Frontal cortex (tissue), 4 donors: ENCODE data around the gene TMEM134. TPM values are rescaled to one million over a fixed set of nuclear protein-coding genes. Genes with fewer than 3 reads are reported as not detected.
A peak's percentile ranks its signal among the peaks of the same experiment; 100 is the strongest.
"Not testable (repeated sequence)": the region's sequence is repeated elsewhere in the genome, so short reads cannot be mapped to it uniquely, and the experiment has no call there.

Experiments used
- DNase-seq, 2 donors: peaks; one replicate each; pipeline ENCODE4 v3.0.0; 2012; ENCODE audit warnings: low spot score in 2 of 2
- FAIRE-seq: peaks from 2 replicates; lab custom pipeline; 2012; peaks lifted over from hg19 to GRCh38; lab: Jason Lieb, UNC
- total RNA-seq: library from RNA; depleted of rRNA; stranded (reverse); fragments of >200 nt; gene quantifications from one replicate; pipeline ENCODE4 v1.2.3, GENCODE V29; 2014
- donor health status: control.
- donor health status: control.
- donor health status: control.

The TMEM134 gene
- total RNA-seq, 1 donor from 2014 or later = 17.5 TPM

- FAIRE-seq = no peak
- DNase-seq = no peak
Observed at GRCh38 chr11:67489203-67489884, 20.3 kb upstream of the TMEM134 start.

GRCh38 chr11:67486481-67487195 lies 17.6 kb upstream of the TMEM134 start:
- no peak for DNase-seq
- FAIRE-seq = no peak

- DNase-seq, FAIRE-seq: not testable (repeated sequence)
Observed at GRCh38 chr11:67485873-67486361, 16.9 kb upstream of the TMEM134 start.

DNA sequence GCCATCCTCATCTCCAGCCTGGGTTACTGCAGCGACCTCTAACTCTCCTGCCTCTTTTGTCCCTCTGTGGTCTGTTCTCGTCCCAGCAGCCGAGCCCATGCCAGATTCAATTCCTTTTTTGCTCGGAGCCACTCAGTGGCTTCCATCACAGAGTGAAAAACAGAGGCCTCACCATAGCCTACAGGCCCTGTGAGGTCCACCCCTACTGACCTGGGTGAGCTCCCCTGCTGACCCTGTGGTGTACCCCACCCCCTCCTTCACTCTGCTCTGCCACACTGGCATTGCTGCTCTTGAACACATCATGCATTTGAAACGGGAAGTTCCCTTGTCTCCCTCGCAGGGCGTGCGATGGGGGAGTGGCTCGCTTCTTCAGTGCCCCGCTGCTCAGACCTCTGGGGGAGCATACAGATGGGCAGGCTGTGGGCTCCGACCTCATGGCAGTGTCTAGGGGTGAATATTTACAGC lies 15.8 kb upstream of the TMEM134 start:
- no peak for DNase-seq
- FAIRE-seq = no peak

DNA sequence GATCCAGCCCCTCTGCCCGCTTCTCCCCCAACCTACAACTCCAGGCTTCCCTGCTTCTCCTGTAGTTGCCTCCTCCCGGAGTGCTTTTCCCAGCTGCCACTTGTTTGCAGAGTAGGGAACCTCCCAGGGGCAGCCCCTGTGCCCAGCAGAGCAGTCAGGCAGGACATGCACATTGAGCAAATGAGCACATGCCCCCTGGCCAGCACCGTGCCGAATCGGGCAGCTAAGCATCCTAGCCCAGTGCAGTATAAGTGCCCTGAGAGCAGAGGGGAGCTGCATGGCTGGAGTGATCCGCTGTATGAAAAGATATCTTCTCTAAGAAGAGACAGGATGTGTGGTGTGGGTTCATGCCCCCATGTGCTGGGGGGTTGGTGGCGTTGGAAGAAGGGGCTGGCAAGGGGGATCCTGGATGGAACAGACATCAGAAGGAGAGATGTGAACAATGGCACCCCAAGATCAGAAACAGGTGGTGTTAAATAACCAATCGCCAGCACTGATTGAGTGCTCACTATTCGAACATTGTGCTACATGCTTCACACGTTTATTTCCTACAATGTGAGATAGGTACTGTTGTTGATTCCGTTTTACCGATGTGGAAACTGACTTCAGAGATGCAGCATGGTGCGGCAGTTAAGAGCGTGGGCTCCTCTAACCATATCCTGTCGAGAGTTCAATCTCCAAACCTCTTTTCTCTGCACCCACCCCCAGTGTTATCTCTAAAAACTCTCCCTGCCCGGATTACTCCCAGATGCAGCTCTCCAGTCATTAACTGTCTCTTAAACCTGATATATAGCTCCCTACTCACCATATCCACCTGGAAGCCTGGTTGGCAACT lies 15.0 kb upstream of the TMEM134 start:
- no peak for FAIRE-seq

GRCh38 chr11:67482827-67483798 lies 14.1 kb upstream of the TMEM134 start, which contains the start of gene AIP:
Gene AIP (plus strand): TSS chr11:67483026. CDS start chr11:67483159, 133 bp downstream.
- FAIRE-seq (no peak), DNase-seq (peak; percentile 95 to 97)

More for the DNA sequence above, 15.0 kb upstream of the TMEM134 start:
- DNase-seq = no peak

GRCh38 chr11:67482275-67482826 lies 13.3 kb upstream of the TMEM134 start:
- FAIRE-seq (no peak), DNase-seq (no peak)

DNA sequence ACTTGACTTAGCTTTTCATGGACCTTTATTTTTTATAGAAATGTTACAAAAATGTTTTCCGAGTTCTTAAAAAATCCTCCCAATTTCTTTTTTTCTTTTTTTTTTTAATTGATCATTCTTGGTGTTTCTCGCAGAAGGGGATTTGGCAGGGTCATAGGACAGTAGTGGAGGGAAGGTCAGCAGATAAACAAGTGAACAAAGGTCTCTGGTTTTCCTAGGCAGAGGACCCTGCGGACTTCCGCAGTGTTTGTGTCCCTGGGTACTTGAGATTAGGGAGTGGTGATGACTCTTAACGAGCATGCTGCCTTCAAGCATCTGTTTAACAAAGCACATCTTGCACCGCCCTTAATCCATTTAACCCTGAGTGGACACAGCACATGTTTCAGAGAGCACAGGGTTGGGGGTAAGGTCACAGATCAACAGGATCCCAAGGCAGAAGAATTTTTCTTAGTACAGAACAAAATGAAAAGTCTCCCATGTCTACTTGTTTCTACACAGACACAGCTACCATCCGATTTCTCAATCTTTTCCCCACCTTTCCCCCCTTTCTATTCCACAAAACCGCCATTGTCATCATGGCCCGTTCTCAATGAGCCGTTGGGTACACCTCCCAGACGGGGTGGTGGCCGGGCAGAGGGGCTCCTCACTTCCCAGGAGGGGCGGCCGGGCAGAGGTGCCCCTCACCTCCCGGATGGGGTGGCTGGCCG lies 8.4 kb upstream of the TMEM134 start:
- DNase-seq, FAIRE-seq: not testable (repeated sequence)

DNA sequence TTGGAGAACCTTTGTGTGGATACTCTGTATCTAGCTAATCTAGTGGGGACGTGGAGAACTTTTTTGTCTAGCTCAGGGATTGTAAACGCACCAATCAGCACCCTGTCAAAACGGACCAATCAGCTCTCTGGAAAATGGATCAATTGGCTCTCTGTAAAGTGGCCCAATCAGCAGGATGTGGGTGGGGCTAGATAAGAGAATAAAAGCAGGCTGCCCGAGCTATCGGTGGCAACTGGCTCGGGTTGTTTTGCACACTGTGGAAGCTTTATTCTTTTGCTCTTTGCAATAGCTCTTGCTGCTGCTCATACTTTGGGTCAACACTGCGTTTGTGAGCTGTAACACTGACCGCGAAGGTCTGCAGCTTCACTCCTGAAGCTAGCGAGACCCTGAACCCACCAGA lies 7.6 kb upstream of the TMEM134 start:
- not testable (repeated sequence) for FAIRE-seq, DNase-seq

DNA sequence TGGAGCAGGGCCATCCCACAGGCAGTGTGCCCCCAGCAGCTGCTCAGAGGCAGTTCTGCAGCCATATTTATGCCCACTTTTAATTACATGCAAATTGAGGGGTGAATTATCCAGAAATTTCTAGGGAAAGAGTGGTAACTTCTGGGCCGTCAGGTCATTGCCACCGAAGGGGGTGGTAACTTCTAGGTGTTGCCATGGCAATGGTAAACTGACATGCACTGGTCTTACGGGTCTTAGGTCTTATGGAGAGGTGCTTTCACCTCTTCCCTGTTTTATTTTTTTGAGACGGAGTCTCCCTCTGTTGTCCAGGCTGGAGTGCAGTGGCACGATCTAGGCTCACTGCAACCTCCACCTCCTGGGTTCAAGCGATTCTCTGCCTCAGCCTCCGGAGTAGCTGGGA lies 3.8 kb upstream of the TMEM134 start:
- no peak for DNase-seq
- FAIRE-seq = no peak

DNA sequence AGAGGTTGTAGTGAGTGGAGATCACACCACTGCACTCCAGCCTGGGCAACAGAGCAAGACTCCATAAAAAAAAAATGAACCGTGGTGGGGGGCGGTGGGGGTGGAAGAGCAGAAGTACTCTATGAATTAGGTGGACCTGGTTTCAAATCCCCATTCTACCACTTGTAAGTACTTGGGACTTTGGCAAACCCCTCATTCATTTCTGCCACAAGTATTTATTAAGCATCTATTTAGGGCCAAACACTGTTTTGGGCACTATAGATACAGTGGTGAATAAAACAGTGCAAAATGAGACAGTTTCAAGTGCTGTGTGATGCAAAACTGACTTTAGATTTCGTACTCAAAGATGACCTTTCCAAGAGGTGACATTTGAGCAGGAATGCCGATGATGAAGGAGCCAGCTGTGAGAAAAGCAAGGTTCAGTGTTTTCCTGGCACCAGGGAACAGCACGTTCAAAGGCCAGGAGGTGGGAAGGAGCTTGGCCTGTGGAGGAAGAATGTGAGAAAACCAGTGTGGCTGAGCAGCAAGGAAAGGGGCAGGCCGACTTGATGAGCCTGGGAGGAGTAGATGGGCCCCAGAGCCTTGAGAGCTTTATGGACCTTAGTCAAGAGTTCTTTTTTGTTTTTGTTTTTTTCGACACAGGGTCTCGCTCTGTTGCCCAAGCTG lies 1.4 kb upstream of the TMEM134 start:
- FAIRE-seq (no peak), DNase-seq (no peak)

DNA sequence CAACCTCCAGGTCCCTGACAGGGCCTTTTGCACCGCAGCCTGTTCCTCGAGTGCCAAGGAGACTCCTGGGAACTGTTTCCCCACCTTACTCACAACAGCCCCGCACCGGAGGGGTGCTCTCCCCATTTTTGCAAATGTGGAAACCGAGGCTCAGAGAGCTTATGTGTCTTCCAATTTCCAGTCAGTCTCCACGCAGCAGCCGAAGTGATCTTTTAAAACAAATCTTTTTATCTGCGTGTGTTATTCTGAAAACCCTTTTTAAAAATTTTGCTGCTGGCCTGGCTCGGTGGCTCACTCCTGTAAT lies 409 bp upstream of the TMEM134 start:
- FAIRE-seq (no peak), DNase-seq (no peak)

DNA sequence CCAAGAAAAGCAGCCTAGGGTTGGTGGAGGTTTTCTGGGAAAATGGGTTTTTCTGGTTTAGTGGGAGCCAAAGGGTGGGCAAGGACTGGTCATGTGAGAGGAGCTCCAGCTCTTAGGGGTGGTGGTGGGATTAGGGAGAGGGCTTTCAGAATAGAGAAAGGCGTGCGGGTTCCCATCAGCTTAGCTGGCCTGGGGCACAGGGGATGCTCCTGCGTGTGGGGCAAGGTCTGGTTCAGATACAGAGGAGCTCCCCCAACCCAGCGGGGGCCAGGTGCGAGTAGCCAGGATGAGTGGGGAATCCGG lies 644 bp downstream of the TMEM134 start:
- no peak for FAIRE-seq
- no peak for DNase-seq

DNA sequence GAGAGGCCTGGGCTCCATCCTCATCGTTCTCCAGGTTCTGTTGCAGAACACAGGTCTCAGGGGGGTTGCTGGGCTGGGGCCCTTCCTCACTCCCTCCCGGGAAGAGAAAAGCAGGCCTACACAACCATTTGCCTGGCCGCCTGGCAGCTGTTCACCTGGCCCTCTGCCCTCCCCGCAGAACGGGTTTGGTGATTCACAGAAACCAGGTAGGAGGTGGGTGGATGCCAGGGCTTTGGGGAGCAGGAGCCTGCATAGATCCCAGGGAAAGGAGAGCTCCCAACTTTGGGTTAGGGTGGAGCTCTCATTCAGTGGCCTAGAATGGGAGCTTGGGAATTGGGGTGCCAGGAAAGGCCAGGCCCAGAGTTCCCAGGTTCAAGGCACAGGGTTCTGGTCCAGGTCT lies 995 bp downstream of the TMEM134 start:
- FAIRE-seq (no peak), DNase-seq (no peak)

GRCh38 chr11:67466962-67467771 lies 1.9 kb downstream of the TMEM134 start:
- no peak for DNase-seq
- FAIRE-seq = no peak

GRCh38 chr11:67466367-67466766 lies 2.7 kb downstream of the TMEM134 start:
- no peak for FAIRE-seq
- no peak for DNase-seq

- FAIRE-seq, DNase-seq: not testable (repeated sequence)
Observed at GRCh38 chr11:67465530-67465929, 3.5 kb downstream of the TMEM134 start.
